Activated CD8-positive, alpha-beta memory T cell treated with anti-CD3 and anti-CD28 coated beads, Interleukin-2, amount 50 U/mL, for 1 hour (primary cell): ENCODE results near the gene RPSA.
"Not testable (repeated sequence)": the region's sequence is repeated elsewhere in the genome, so short reads cannot be mapped to it uniquely, and the experiment has no call there.

Experiments
- DNase-seq: peaks from one replicate; pipeline ENCODE4 v3.0.0-alpha.2; 2020; ENCODE audit errors: extremely low read depth

RPSA gene

GRCh38 chr3:39454591-39455217 lies 48.2 kb downstream of the RPSA start:
- no peak for DNase-seq

DNA sequence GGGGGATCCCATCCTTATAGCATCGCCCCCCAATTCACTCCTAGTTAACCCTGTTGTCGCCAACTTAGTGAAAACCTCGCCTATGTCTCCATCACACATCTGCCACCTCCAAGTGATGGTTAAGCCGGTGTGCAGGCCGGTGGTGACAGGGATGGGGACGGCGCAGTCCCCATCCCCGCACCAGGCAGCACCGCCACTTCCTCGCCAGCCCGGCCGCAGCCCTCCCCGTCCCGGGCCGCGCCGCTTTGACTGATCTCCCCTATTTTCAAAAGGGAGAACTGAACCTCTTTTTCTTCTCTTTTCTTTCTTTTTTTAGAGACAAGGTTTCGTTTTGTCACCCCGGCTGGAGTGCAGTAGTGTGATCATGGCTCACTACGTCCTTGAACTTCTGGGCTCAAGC lies 49.6 kb downstream of the RPSA start:
- DNase-seq: no peak

DNA sequence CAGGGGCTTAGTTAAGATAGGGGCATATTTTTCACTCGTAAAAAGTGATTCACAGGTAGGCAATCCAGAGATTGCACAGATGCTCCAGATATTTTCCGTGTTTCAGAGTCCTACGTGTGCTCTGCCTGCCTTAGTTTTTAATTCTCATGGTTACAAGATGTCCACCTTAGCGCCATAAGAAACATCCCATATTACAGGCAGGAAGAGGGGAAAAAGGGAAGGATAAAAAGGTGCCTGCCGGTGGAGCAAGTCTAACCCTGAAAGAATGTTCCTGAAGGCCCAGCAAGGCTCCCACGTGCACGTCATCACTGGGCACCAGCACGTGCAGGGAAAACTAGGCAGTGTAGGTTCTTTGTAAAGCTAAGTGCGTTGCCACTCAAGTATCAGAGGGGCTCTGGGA lies 50.8 kb downstream of the RPSA start:
- no peak for DNase-seq

DNA sequence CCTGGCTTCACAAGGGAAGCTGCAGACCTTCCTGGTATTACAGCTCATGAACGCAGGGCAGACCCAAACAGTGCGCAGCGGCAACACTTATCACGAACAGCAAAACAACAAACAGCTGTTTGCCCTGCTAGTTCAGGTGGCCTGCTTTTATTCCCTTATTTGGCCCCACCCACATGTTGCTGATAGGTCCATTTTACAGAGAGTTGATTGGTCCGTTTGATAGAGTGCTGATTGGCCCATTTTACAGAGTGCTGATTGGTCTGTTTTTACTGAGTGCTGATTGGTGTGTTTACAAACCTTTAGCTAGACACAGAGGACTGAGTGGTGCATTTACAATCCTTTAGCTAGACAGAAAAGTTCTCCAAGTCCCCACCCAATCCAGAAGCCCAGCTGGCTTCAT lies 52.1 kb downstream of the RPSA start:
- not testable (repeated sequence) for DNase-seq

- DNase-seq: no peak
These were observed 54.2 kb downstream of the RPSA start for GRCh38 chr3:39460677-39461076.
